ENCODE results near the gene TMEM271. TPM values are rescaled to one million over a fixed set of nuclear protein-coding genes. Genes with fewer than 3 reads are reported as not detected.

The TMEM271 gene
- polyA plus RNA-seq, 1 donor from 2014 or later: 16.0 TPM

GRCh38 chr4:568351-568652 is 7.8 kb downstream of the TMEM271 start:
- TF ChIP-seq, protein P1, sequence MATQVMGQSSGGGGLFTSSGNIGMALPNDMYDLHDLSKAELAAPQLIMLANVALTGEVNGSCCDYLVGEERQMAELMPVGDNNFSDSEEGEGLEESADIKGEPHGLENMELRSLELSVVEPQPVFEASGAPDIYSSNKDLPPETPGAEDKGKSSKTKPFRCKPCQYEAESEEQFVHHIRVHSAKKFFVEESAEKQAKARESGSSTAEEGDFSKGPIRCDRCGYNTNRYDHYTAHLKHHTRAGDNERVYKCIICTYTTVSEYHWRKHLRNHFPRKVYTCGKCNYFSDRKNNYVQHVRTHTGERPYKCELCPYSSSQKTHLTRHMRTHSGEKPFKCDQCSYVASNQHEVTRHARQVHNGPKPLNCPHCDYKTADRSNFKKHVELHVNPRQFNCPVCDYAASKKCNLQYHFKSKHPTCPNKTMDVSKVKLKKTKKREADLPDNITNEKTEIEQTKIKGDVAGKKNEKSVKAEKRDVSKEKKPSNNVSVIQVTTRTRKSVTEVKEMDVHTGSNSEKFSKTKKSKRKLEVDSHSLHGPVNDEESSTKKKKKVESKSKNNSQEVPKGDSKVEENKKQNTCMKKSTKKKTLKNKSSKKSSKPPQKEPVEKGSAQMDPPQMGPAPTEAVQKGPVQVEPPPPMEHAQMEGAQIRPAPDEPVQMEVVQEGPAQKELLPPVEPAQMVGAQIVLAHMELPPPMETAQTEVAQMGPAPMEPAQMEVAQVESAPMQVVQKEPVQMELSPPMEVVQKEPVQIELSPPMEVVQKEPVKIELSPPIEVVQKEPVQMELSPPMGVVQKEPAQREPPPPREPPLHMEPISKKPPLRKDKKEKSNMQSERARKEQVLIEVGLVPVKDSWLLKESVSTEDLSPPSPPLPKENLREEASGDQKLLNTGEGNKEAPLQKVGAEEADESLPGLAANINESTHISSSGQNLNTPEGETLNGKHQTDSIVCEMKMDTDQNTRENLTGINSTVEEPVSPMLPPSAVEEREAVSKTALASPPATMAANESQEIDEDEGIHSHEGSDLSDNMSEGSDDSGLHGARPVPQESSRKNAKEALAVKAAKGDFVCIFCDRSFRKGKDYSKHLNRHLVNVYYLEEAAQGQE (IDR thresholded peaks at IDR 0.05; ENCODE audit: borderline replicate concordance): no peak
- TF ChIP-seq MXI1 (conservative IDR thresholded peaks at IDR 0.05; ENCODE audit: poor library complexity, severe bottlenecking): no peak
- TF ChIP-seq CTCF (IDR thresholded peaks at IDR 0.05; ENCODE audit: poor library complexity, severe bottlenecking): no peak
- TF ChIP-seq RAD21 (conservative IDR thresholded peaks at IDR 0.05): no peak
- no peak for TF ChIP-seq TAF1 (IDR thresholded peaks at IDR 0.05; ENCODE audit: low read depth)
- no peak for TF ChIP-seq POLR2AphosphoS5 (IDR thresholded peaks at IDR 0.05)
- no peak for TF ChIP-seq EZH2 (IDR thresholded peaks at IDR 0.05; ENCODE audit: borderline replicate concordance, insufficient read depth, low read length, poor library complexity, severe bottlenecking)
- no peak for TF ChIP-seq EP300 (conservative IDR thresholded peaks at IDR 0.05; ENCODE audit: poor library complexity, severe bottlenecking)
- TF ChIP-seq SMC3 (conservative IDR thresholded peaks at IDR 0.05; ENCODE audit: poor library complexity): no peak
- Histone ChIP-seq H3K9me2 (ENCODE audit: insufficient read depth, low read length) (no peaks in the 10 kb centered on the region), H2AFZ (ENCODE audit: low read depth, low read length) (no peak overlapping the region), H3K79me2 (replicated peaks; ENCODE audit: insufficient read depth, low read length) (no peaks in the 10 kb centered on the region), H3K27me3 (ENCODE audit: insufficient read depth, low read depth, low read length) (peaks cover 22% of the 10 kb centered on the region), H3K27ac (ENCODE audit: low read length) (no peak overlapping the region), H4K20me1 (ENCODE audit: insufficient read depth) (no peaks in the 10 kb centered on the region), H3K9ac (ENCODE audit: low read length) (no peak overlapping the region), H3K36me3 (ENCODE audit: insufficient read depth, low read length) (peaks cover 5% of the 10 kb centered on the region), H3K4me2 (ENCODE audit: low read length) (no peak overlapping the region), H3F3A (ENCODE audit: insufficient read depth, low read length, poor library complexity, severe bottlenecking) (no peaks in the 10 kb centered on the region), H3K4me3 (ENCODE audit: low read length) (no peak overlapping the region), H3K9me3 (ENCODE audit: low read length) (peaks cover 10% of the 10 kb centered on the region)

DNA sequence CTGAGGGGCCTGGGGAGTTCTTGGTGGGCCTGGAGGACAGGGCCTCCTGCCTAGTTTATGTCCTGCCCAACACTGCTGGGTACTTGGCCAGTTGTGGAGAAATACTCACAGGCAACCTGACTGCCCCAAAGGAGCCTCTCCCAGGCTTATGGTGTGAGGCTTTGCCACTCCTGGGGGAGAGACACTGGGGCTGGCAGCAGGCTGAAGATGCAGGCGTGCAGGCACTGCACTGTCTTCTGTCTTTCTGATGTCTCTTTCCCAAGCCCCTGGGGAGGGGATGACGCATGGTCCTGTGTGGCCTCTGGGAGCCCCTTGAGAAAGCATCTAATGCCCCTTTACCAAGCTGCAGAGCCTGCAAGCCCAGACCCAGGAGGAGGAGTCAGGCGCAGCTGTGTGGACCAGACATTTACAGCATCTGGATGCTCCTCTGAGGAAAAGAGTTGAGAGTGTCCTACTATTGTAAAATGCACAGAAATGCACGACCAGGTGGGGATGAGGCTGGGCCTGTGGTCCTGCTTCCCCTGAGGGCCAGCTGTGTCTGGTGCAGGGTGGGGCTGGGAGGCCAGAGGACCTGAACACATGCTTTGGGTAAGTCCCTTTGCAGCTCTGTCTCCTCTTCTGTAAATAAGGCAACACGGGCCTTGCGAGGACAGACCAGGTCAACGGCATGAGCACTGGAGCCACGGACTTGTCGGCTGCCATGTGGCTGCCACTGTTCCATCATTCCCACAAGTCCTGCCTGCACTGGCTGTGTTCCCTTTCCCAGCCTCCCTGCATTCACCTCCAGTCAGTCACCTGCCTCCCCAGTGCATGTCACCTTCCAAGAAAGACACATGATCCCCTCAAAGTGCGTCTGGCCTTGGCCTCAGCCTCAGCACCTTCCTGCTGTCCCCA is 8.4 kb downstream of the TMEM271 start:
- Histone ChIP-seq H3K79me2 (replicated peaks; ENCODE audit: insufficient read depth, low read length) (no peaks in the 10 kb centered on the region), H3K9me2 (ENCODE audit: insufficient read depth, low read length) (no peaks in the 10 kb centered on the region), H3F3A (ENCODE audit: insufficient read depth, low read length, poor library complexity, severe bottlenecking) (no peaks in the 10 kb centered on the region), H3K9ac (ENCODE audit: low read length) (no peak overlapping the region), H3K27me3 (ENCODE audit: insufficient read depth, low read depth, low read length) (peaks cover 16% of the 10 kb centered on the region), H3K36me3 (ENCODE audit: insufficient read depth, low read length) (peaks cover 5% of the 10 kb centered on the region), H3K9me3 (ENCODE audit: low read length) (peaks cover 10% of the 10 kb centered on the region), H2AFZ (ENCODE audit: low read depth, low read length) (no peak overlapping the region), H4K20me1 (ENCODE audit: insufficient read depth) (no peaks in the 10 kb centered on the region), H3K4me2 (ENCODE audit: low read length) (no peak overlapping the region), H3K4me3 (ENCODE audit: low read length) (no peak overlapping the region), H3K27ac (ENCODE audit: low read length) (no peak overlapping the region)
- TF ChIP-seq TAF1 (IDR thresholded peaks at IDR 0.05; ENCODE audit: low read depth) (no peak), SMC3 (conservative IDR thresholded peaks at IDR 0.05; ENCODE audit: poor library complexity) (no peak), POLR2AphosphoS5 (IDR thresholded peaks at IDR 0.05) (no peak), RAD21 (conservative IDR thresholded peaks at IDR 0.05) (no peak), MXI1 (conservative IDR thresholded peaks at IDR 0.05; ENCODE audit: poor library complexity, severe bottlenecking) (no peak), EZH2 (IDR thresholded peaks at IDR 0.05; ENCODE audit: borderline replicate concordance, insufficient read depth, low read length, poor library complexity, severe bottlenecking) (no peak), EP300 (conservative IDR thresholded peaks at IDR 0.05; ENCODE audit: poor library complexity, severe bottlenecking) (no peak), CTCF (IDR thresholded peaks at IDR 0.05; ENCODE audit: poor library complexity, severe bottlenecking) (no peak)
- TF ChIP-seq, protein P1 (IDR thresholded peaks at IDR 0.05; ENCODE audit: borderline replicate concordance): no peak

Data from neural cell (in vitro differentiated cells).